NCI-H187 treated with DMSO at 0.1 percent for 48 hours (cell line): ENCODE measurements around the gene GATAD2A.
A peak's percentile ranks its signal among the peaks of the same experiment; 100 is the strongest.
"Not testable (repeated sequence)": the region's sequence is repeated elsewhere in the genome, so short reads cannot be mapped to it uniquely, and the experiment has no call there.

Source experiments
- DNase-seq: peaks from one replicate; lab custom pipeline; 2025; lab: John Stamatoyannopoulos, UW

The GATAD2A gene

GRCh38 chr19:19404879-19405860 lies at the start of gene GATAD2A:
Gene GATAD2A, plus strand, starts transcription at chr19:19405675. Its CDS starts 59,671 bp downstream, at chr19:19465346.
- DNase-seq, result no peak

DNA sequence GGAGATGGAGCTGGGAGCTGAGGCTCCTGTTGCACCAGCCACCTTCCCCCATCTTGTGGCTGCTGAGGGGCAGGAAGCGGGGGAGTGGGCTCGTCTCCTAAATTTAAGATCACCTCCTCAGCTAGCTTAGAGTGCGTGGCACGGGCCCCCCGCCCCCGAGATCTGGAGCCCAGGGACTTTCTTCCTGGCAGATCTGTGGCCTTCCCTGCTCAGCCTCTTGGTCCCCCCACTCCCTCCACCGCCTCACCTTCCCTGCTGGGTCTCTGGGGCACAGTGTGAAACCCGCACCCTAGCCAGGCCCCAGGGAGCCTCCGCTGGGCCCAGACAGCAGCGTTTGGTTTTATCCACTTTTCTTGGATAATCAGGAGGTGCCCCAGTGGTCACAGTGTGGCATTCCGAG lies 49.0 kb upstream of the GATAD2A start:
- DNase-seq, result no peak

GRCh38 chr19:19356901-19357566 lies 48.4 kb upstream of the GATAD2A start:
- no peak for DNase-seq

DNA sequence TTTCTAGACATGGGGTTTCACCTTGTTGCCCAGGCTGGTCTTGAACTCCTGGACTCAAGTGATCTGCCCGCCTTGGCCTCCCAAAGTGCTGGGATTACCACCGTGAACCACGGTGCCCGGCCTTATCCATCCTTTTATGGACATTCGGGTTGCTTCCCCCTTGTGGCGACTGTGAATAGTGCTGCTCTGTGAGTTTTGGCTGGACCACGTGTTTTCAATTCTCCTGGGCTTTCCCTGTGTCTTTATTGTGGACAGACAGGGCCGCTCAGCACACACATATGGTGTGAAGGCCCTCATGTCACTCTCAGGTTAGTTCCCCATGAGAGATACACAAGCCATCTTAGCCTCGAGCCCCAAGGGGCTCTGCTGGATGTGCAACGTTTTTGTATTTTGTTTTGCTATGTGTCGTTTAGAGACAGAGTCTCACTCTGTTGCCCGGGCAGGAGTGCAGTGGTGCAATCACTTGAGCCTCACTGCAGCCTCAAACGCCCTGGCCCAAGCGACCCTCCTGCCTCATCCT lies 44.3 kb upstream of the GATAD2A start:
- DNase-seq, result no peak

DNA sequence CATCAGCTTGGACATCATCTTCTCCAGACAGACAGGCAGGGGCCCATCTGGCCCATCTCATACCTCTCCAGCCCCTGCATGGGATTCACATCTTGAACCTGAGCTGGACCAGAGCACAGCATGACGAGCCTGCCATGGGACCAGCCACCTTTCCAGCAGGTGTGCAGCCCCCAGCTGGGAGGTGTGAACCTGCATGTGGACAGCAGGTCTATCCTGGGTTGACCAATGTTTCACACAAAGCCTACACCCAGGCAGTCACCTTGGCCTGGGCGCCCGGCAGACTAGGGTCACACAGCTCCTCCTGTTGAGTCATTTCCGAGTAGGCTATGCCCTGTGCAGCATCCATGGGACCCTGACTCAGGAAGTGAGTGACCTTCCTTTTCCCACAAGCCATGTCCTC lies 43.4 kb upstream of the GATAD2A start:
- DNase-seq, result no peak

DNA sequence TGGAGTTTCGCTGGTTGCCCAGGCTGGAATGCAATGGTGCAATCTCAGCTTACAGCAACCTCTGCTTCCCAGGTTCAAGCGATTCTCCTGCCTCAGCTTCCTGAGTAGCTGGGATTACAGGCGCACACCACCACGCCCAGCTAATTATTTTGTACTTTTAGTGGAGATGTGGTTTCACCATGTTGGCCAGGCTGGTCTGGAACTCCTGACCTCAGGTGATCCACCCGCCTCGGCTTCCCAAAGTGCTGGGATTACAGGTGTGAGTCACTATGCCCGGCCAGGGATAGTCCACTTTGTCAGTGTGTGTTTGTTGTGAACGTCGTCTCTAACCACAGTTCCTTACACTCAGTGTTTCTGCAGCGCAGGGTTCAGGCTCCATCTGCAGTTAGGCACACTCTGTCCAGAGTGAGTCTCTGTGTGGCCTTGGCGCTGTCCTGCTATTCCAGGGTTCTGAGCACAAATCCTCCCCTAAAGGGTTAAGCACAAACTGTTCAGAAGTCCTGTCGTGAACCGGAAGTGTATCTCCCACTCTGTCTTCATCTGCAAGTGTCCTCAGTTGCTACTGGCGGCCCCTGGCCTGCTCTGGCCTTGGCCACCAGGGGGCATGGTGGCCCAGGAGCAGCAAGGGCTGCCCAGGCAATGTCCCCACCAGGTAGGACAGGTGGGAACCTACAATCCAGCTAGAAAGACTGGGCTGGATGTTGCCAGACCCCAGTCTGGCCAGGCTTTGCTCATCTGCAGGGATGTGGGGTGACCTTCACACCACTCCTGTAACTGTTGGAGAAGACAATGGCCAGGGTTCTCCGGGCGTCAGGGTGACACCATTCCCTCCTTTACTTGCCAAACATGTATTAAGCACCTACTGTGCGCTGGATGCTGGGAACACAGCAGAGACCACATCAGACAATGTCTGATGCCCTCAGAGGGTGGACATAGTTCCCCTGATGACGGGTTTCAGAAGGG lies 38.8 kb upstream of the GATAD2A start:
- no peak for DNase-seq

GRCh38 chr19:19368087-19368486 lies 37.4 kb upstream of the GATAD2A start:
- DNase-seq, result no peak

DNA sequence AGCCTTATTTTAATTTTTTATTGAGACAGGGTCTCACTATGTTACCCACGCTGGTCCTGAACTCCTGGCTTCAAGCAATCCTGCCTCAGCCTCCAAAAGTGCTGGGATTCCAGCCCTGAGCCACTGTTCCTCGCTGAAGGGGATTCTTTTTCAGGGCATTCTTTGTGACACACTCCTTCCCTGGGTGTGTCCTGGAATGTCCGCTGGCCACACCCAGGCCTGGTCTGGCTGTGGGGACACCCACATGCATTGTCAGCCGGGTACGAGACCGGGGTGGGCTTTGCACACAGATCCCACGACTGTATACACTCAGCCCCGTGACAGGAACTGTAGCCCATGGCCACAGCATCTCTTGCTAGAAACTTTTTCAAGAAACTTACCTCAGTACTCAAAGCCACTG lies 34.4 kb upstream of the GATAD2A start:
- DNase-seq, result no peak

GRCh38 chr19:19372656-19373416 lies 32.6 kb upstream of the GATAD2A start:
- no peak for DNase-seq

DNA sequence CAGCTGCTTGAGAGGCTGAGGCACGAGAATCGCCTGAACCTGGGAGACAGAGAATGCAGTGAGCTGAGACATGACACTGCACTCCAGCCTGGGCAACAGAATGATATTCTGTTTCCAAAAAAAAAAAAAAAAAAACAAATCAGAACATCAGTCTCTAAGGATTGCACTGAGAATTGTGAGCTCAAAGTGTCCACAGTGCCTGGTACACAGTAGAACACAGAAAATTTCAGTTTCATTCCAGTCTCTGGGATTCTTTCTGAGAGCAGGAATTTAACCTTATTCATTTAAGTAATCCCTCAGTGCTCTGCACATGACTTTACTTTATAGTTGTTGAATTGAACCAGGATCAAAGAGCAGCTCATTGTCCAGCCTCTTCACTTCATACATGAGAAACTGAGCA lies 25.9 kb upstream of the GATAD2A start:
- DNase-seq, result no peak

DNA sequence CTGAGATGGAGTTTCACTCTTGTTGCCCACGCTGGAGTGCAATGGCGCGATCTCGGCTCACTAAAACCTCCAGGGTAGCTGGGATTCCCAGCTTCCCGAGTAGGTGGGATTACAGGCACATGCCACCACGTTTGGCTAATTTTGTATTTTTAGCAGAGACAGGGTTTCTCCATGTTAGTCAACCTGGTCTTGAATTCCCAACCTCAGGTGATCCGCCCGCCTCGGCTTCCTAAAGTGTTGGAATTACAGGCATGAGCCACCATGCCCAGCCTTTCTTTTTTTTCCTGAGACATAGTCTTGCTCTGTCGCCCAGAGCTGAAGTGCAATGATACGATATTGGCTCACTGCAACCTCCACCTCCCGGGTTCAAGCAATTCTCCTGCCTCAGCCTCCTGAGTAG lies 25.2 kb upstream of the GATAD2A start:
- not testable (repeated sequence) for DNase-seq

DNA sequence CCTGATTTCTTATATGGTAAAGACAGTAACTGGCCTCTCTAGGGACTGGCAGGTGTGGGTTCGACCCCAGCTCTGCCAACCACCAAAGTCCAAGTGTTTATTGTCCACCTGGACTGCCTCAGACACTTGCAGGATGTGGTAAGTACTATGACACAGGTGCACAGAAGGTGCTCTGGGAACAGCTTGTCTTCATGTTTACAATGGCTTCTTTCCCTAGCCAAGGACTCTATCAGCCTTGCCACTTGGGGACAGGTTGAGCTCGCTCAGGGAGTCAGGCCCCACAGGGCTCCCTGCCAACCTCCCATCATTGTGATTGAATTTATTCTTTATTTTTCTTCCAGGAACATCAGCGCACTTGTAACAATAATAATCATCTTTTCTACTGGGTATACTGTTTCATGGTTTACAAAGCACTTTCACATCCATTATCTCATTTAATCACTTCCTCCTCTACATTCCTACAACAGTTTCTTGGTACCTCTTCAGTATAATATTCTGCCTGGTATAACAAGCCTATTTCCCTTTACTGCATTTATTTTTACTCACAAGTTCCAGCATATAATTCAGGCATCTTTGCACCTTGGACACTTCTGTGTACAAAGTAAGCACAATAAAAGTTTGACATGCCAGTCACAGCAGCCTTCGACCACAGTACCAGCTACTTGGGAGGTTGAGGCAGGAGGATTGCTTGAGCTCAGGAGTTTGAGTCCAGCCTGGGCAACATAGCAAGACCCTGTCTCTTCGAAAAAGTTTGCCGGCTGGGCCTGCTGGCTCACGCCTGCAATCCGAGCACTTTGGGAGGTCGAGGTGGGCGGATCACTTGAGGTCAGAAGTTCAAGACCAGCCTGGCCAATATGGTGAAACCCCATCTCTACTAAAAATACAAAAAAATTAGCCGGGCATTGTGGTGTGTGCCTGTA lies 24.2 kb upstream of the GATAD2A start:
- no peak for DNase-seq

DNA sequence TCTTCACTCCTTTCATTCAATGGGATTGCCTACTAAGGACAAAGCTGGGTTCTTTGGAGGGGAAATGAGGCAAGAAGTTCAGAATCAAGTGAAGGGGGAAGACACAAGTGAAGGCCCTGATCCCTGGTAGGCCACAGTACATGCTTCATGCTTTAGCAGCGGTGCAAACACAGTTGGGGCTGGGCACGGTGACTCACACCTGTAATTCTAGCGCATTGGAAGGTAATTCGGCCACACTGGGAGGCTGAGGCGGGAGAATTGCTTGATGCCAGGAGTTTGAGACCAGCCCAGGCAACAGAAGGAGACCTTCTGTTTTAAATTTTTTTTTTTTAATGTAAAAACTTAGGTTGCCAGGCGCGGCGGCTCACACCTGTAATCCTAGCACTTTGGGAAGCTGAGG lies 23.4 kb upstream of the GATAD2A start:
- DNase-seq, result no peak

DNA sequence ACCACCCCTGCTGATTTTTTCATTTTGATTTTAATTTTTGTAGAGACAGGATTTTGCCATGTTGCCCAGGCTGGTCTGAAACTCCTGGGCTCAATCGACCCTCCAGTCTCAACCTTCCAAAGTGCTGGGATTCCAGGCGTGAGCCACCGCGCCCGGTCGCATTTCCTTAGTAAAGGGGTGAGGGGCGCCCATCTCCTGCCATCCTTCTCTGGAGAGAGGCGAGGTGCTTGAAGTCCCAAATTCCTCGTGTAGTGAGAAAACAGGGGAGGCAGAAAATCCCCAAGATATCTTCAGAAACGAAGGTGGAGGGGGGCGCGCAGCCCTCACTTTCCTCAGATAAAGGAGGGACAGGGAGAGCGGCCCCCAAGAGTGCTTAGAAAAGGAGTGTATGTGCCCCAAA lies 21.0 kb upstream of the GATAD2A start:
- no peak for DNase-seq

- peak; percentile 75 for DNase-seq
These were observed 20.2 kb upstream of the GATAD2A start for GRCh38 chr19:19385131-19385895.

- DNase-seq, result no peak
These were observed 19.3 kb upstream of the GATAD2A start for GRCh38 chr19:19385896-19386869.

DNA sequence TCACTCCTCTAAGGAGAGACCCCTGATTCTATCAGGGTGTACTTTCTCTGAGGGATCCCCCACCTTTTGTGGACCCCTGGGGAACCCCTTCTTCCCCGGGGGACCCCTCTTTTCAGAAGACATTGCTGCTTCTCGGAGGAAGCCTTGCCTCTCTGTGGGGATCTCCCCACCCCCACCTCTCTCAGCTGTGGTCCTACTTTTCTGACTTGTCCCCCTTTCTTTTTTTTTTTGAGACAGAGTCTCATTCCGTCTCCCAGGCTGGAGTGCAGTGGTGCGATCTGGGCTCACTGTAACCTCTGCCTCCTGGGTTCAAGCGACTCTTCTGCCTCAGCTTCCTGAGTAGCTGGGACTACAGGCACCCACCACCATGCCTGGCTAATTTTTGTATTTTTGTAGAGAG lies 18.4 kb upstream of the GATAD2A start:
- DNase-seq, result no peak
